Pancreas (tissue), 10 donors: ENCODE measurements around the gene PSMD9. TPM values are rescaled to one million over a fixed set of nuclear protein-coding genes. Genes with fewer than 3 reads are reported as not detected.
A peak's percentile ranks its signal among the peaks of the same experiment; 100 is the strongest.
"Not testable (repeated sequence)": the region's sequence is repeated elsewhere in the genome, so short reads cannot be mapped to it uniquely, and the experiment has no call there.

Experiments used
- ATAC-seq, 4 donors: fragments of 200-7000 bp; cut with Tn5 transposase; one replicate each; pipeline versions ENCODE4 v1.8.0 to v1.9.1; 2020; ENCODE audit warnings: mild to moderate bottlenecking in 4 of 4, moderate library complexity in 4 of 4
- DNase-seq, 6 donors: peaks; one replicate each; pipeline ENCODE4 v3.0.0-alpha.2; 2020
- FAIRE-seq: peaks from 2 replicates; lab custom pipeline; 2012; peaks lifted over from hg19 to GRCh38; lab: Jason Lieb, UNC
- H3K27ac ChIP-seq, 4 donors: fragments of 200-600 bp; sonication (generic); 1 replicate in 3 of 4; 2 replicates in 1 of 4; pipeline versions ENCODE4 v1.5.0 to v1.8.0; 2020
- H3K27me3 ChIP-seq, 4 donors: fragments of 200-600 bp; one replicate each; pipeline ENCODE4 v1.8.0; 2021
- H3K36me3 ChIP-seq, 3 donors: fragments of 200-600 bp; sonication (generic) in 1 of 3; one replicate each; pipeline versions ENCODE4 v1.5.0 to v1.8.0; 2020 to 2021
- H3K4me1 ChIP-seq, 3 donors: fragments of 200-600 bp; one replicate each; pipeline ENCODE4 v1.8.0; 2021
- H3K4me3 ChIP-seq, 4 donors: fragments of 200-600 bp; sonication (generic) in 2 of 4; one replicate each; pipeline versions ENCODE4 v1.5.0 to v1.8.0; 2020 to 2021
- H3K9me3 ChIP-seq, 4 donors: fragments of 200-600 bp; one replicate each; pipeline ENCODE4 v1.8.0; 2021
- CTCF ChIP-seq, 4 donors: fragments of 200-600 bp; sonication (generic) in 3 of 4; IDR thresholded peaks; one replicate each; pipeline versions ENCODE4 v1.5.0 to v1.8.0; 2021; ENCODE audit warnings: antibody characterized with exemption in 4 of 4
- WGBS, 2 donors: extraction: QIAGEN DNeasy Blood & Tissue Kit; methylation state at CpG; one replicate each; pipeline ENCODE4 v1.1.7; 2013; 5-methylcytosine and 5-hydroxymethylcytosine counted together
- intact Hi-C, 3 donors: fragments of 100-400 bp; cut with DNase I; formaldehyde crosslinking; loops; one replicate each; pipeline versions ENCODE4 v1.11.1 to v1.14.2; 2022
- polyA plus RNA-seq, 2 donors: library from polyadenylated mRNA; stranded (reverse); fragments of 200-250 nt; gene quantifications; one replicate each; pipeline ENCODE4 v1.2.3, GENCODE V29; 2013
- total RNA-seq, 6 donors: library from RNA; stranded (reverse); fragmentation: NEBNext Ultra II Directional in 4 of 6; extraction: Animal tissue kit (Norgen Biotek cat#: 25700) in 4 of 6; gene quantifications; one replicate each; pipeline versions ENCODE4 v1.2.1 to v1.2.4, GENCODE V29; 2021 to 2023
- donor health status: healthy with polysubstance abuse.
- donor health status: DM: no; HTN: no; CAD: no; lungs with moderate emphysema.
- donor health status: DM: no; HTN: no; CAD: no.
- donor health status: control.
- donor health status: control.
- donor health status: Bipolar disorder and iron deficiency.
- donor health status: DM: yes; HTN: yes; CAD: no.
- donor health status: DM: no; HTN: no; CAD: no.
- donor health status: DM: no; HTN: no; CAD: no.
- donor health status: DM: yes; HTN: yes; CAD: no.

The PSMD9 gene
- total and polyA plus RNA-seq, 8 donors: 20.5 to 39.4 (median 25.6) TPM

GRCh38 chr12:121866331-121866730, 22.3 kb upstream of the PSMD9 start:
- Histone ChIP-seq H3K9me3 (no peaks in the 10 kb centered on the region), H3K36me3 (no peaks in the 10 kb centered on the region), H3K4me3 (no peak overlapping the region), H3K27me3 (no peaks in the 10 kb centered on the region), H3K4me1 (peaks cover 0 to 6% (median 0%) of the 10 kb centered on the region in 3 donors), H3K27ac (no peak overlapping the region)
- ATAC-seq (no peak), DNase-seq (no peak), FAIRE-seq (no peak)
- 76 to 78% methylated on average over 4 of the region's 4 CpGs for WGBS, 2 donors
- TF ChIP-seq CTCF (IDR thresholded peaks at IDR 0.05): no peak
- intact Hi-C loops: no loop called here

GRCh38 chr12:121869229-121869628, 19.4 kb upstream of the PSMD9 start:
- H3K9me3 ChIP-seq, ATAC-seq, FAIRE-seq, H3K27ac ChIP-seq, DNase-seq, H3K36me3 ChIP-seq, H3K4me3 ChIP-seq, H3K27me3 ChIP-seq, intact Hi-C loops, H3K4me1 ChIP-seq: not testable (repeated sequence)
- WGBS, 2 donors: 89 to 97% methylated on average over 8 of the region's 8 CpGs

GRCh38 chr12:121871467-121871866, 17.1 kb upstream of the PSMD9 start:
- no peak overlapping the region for H3K4me3 ChIP-seq
- DNase-seq: no peak
- ATAC-seq: no peak
- H3K36me3 ChIP-seq: no peaks in the 10 kb centered on the region
- H3K4me1 ChIP-seq: no peaks in the 10 kb centered on the region
- WGBS, 2 donors: 60 to 70% methylated on average over 3 of the region's 3 CpGs
- no peaks in the 10 kb centered on the region for H3K27me3 ChIP-seq
- no peak overlapping the region for H3K27ac ChIP-seq
- no peak for FAIRE-seq
- intact Hi-C loops: no loop called here
- H3K9me3 ChIP-seq: no peaks in the 10 kb centered on the region
- TF ChIP-seq CTCF (IDR thresholded peaks at IDR 0.05): no peak

GRCh38 chr12:121872546-121873215, 15.9 kb upstream of the PSMD9 start:
- WGBS, 2 donors: 64 to 76% methylated on average over 5 of the region's 5 CpGs
- FAIRE-seq (no peak), DNase-seq (no peak), ATAC-seq (peak in 3 of 4 donors; percentile 24 to 79 (median 38))
- intact Hi-C loops: no loop called here
- Histone ChIP-seq H3K27ac (peak overlapping the region in 1 of 4 donors; percentile 27), H3K36me3 (no peaks in the 10 kb centered on the region), H3K4me1 (no peaks in the 10 kb centered on the region), H3K27me3 (no peaks in the 10 kb centered on the region), H3K4me3 (no peak overlapping the region), H3K9me3 (no peaks in the 10 kb centered on the region)
- TF ChIP-seq CTCF (IDR thresholded peaks at IDR 0.05): no peak

- Histone ChIP-seq H3K9me3 (no peaks in the 10 kb centered on the region), H3K4me3 (no peak overlapping the region), H3K36me3 (no peaks in the 10 kb centered on the region), H3K27ac (peak overlapping the region in 1 of 4 donors; percentile 27), H3K27me3 (no peaks in the 10 kb centered on the region), H3K4me1 (no peaks in the 10 kb centered on the region)
- TF ChIP-seq CTCF (IDR thresholded peaks at IDR 0.05): no peak
- 95 to 96% methylated on average over 6 of the region's 6 CpGs for WGBS, 2 donors
- DNase-seq: no peak
- no peak for FAIRE-seq
- peak in 3 of 4 donors; percentile 24 to 61 (median 54) for ATAC-seq
- intact Hi-C loops: no loop called here
These were observed 15.4 kb upstream of the PSMD9 start for GRCh38 chr12:121873216-121873569.
